Spleen (tissue), 7 donors: ENCODE results near the gene TTC16.

Experiments used
- CTCF ChIP-seq, 11 experiments: fragments of 200-600 bp in 7 of 11; fragments of 450-650 bp in 4 of 11; sonication (generic) in 4 of 11; IDR thresholded peaks in 8 of 11; conservative IDR thresholded peaks in 3 of 11; 1 replicate in 7 of 11; 2 replicates in 4 of 11; pipeline versions ENCODE4 v1.4.0 to v1.8.0; 2016 to 2021; ENCODE audit warnings: antibody characterized with exemption in 11 of 11, inconsistent platforms in 4 of 11, mild to moderate bottlenecking in 1 of 11
- POLR2A ChIP-seq, 3 donors: fragments of 450-650 bp; IDR thresholded peaks; one replicate each; pipeline ENCODE4 v1.5.1; 2017; ENCODE audit warnings: antibody characterized with exemption in 3 of 3, mild to moderate bottlenecking in 1 of 3
- POLR2AphosphoS5 ChIP-seq, 3 donors: sonication (generic); formaldehyde crosslinking; IDR thresholded peaks; one replicate each; pipeline ENCODE4 v1.5.1; 2017; ENCODE audit warnings: antibody characterized with exemption in 3 of 3
- donor health status: DM: no; HTN: no; CAD: no; lungs with moderate emphysema.
- donor health status: DM: no; HTN: no; CAD: no.
- donor health status: DM: no; HTN: no; CAD: no.

DNA sequence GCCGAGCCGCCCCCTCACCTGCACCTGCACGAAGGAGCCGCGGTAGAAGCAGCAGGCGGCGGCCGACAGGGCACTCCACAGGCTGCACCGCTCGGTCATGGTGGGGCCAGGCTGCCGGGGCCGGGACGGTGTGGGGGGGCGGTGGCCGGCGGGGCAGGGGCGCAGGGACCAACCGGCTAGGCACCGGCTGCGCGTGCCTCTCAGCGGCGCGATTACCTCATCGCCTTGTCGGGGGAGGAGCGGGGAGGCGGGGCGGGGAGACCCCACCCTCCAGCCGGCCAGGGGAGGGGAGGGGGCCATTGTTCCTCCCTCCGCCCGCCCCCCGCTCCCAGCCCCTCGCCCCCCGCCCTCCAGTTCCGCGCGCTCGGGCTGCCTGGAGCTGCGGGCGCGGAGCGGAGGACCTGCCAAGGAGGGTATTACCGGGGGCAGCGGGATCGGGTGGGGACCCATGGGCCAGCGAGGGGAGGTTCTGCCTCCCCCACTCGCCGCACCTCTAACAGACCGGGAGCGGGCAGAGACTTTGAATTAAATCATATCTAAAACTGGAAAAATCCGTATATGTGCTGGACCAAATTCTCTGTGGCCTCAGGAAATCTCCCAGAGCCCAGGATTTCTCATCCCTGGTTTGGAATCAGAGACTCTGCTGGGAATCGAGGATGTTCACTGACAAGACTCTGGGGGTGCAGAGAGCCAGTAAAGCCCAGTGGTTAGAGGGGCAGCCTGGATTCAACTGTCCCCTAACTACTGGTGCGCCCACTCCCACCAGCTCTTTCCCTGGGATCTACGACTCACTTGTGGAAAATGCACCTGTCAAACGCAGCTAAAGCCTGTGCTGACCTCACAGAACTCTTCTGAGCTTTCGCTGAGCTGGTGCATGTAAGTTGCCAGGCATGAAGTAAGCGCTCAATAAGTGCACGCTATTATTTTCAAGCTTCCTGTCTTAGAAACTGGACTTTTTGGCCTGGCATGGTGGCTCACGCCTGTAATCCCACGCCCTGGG is 39.5 kb downstream of the TTC16 start:
- TF ChIP-seq CTCF (IDR thresholded peaks at IDR 0.05 in 8 of 11, conservative IDR thresholded peaks at IDR 0.05 in 3 of 11) (no peak), POLR2AphosphoS5 (IDR thresholded peaks at IDR 0.05) (peak in 2 of 3 donors; percentile 38 to 44), POLR2A (IDR thresholded peaks at IDR 0.05) (no peak)
